HG03558 (cell line): ENCODE measurements around the gene SAMD7.
A peak's percentile ranks its signal among the peaks of the same experiment; 100 is the strongest.

Experiments
- ATAC-seq: cut with Tn5 transposase; IDR thresholded peaks from one replicate; pipeline ENCODE4 v1.9.1; 2021; ENCODE audit warnings: moderate number of reproducible peaks; ENCODE audit not compliant: unreplicated experiment; ENCODE audit errors: extremely low read depth

SAMD7 gene

GRCh38 chr3:169955406-169955805 lies 44.0 kb downstream of the SAMD7 start:
- no peak for ATAC-seq

GRCh38 chr3:169964176-169964575 lies 52.8 kb downstream of the SAMD7 start:
- no peak for ATAC-seq

- ATAC-seq, result peak; percentile 3
Measured at GRCh38 chr3:169965562-169966427, 54.4 kb downstream of the SAMD7 start.

- peak; percentile 69 for ATAC-seq
Measured at GRCh38 chr3:169966428-169966950, 55.1 kb downstream of the SAMD7 start, which contains the start of gene SEC62. Gene SEC62 (plus strand): TSS chr3:169966807. CDS start chr3:169966823, 16 bp downstream.

GRCh38 chr3:169966951-169967915 lies 55.9 kb downstream of the SAMD7 start:
- no peak for ATAC-seq

DNA sequence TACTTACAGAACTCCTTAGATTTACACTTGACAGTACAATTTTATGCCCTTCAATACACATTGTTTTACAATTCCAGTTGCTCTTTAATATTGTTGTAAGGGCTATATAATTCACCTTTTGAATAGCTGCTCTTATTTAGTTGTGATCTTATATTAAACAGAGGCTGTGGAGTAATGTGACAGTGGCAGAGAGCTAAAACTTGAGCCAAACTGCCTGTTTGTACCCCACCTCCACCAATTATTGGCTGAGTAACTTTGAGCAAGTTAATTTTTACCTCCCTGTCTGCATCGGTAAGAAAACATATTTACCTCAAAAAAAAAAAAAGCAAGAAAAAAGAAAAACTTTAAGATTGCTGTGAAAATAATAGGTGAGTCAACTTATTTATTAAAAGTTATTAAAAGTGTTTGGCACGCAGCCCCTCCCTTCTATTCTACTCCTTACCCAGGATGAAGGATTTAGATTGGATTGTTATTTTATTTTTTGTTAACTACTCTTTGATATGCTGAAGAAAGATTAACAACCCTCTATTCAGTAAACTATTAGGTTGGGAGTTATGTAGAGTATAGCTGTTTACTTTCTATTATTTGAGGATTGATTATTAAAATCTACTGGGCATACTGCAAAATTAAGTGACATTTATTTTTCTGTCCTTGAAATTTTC lies 57.0 kb downstream of the SAMD7 start:
- ATAC-seq, result no peak

GRCh38 chr3:169969174-169970095 lies 58.1 kb downstream of the SAMD7 start:
- no peak for ATAC-seq

GRCh38 chr3:169970847-169971246 lies 59.5 kb downstream of the SAMD7 start:
- ATAC-seq, result no peak

DNA sequence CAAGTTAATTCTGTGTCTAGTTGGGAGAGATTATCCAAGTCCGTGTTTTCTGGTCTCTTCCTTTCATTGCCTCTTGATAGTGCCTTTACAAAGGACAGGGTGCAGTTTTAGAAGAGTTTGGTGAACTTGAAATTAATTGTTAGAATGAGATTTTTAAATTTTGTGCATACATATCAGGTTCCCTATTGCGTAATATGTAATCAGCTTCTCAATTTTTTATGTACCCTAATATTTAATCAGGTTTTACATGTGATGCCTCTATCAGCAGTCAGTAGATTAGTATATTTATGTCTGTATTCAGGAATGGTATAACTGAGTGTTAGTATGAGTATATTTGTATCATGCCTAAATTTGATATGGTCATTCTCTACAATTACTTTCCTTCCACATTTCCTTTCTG lies 60.1 kb downstream of the SAMD7 start:
- no peak for ATAC-seq

- no peak for ATAC-seq
Measured at GRCh38 chr3:169980055-169980454, 68.7 kb downstream of the SAMD7 start.

GRCh38 chr3:169984292-169984691 lies 72.9 kb downstream of the SAMD7 start:
- no peak for ATAC-seq
